Fibroblast of villous mesenchyme (primary cell): ENCODE data around the gene GMPPA. TPM values are rescaled to one million over a fixed set of nuclear protein-coding genes. Genes with fewer than 3 reads are reported as not detected.

ENCODE experiments used
- DNase-seq: peaks from one replicate; pipeline ENCODE4 v3.0.0-alpha.2; 2010; ENCODE audit warnings: low read depth
- H3K4me3 ChIP-seq: 2 replicates; pipeline ENCODE4 v1.5.1; 2011; ENCODE audit warnings: low read depth, mild to moderate bottlenecking, low read length
- total RNA-seq: library from RNA; depleted of rRNA; stranded (reverse); fragments of >200 nt; gene quantifications from 2 replicates; pipeline ENCODE4 v1.2.3, GENCODE V29; 2012
- TF ChIP-seq, protein P1 (sequence below): IDR thresholded peaks from 2 replicates; pipeline ENCODE4 v1.5.1; 2012; ENCODE audit warnings: low read depth, mild to moderate bottlenecking, low read length; ENCODE audit not compliant: insufficient read depth

The GMPPA gene
- total RNA-seq, 1 donor, result 60.9 TPM

- no peak overlapping the region for H3K4me3 ChIP-seq
- TF ChIP-seq, protein P1, sequence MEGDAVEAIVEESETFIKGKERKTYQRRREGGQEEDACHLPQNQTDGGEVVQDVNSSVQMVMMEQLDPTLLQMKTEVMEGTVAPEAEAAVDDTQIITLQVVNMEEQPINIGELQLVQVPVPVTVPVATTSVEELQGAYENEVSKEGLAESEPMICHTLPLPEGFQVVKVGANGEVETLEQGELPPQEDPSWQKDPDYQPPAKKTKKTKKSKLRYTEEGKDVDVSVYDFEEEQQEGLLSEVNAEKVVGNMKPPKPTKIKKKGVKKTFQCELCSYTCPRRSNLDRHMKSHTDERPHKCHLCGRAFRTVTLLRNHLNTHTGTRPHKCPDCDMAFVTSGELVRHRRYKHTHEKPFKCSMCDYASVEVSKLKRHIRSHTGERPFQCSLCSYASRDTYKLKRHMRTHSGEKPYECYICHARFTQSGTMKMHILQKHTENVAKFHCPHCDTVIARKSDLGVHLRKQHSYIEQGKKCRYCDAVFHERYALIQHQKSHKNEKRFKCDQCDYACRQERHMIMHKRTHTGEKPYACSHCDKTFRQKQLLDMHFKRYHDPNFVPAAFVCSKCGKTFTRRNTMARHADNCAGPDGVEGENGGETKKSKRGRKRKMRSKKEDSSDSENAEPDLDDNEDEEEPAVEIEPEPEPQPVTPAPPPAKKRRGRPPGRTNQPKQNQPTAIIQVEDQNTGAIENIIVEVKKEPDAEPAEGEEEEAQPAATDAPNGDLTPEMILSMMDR, result no peak
- DNase-seq, result no peak
These were observed 35.4 kb downstream of the GMPPA start for GRCh38 chr2:219533930-219534661.

- TF ChIP-seq, protein P1, result no peak
- no peak for DNase-seq
These were observed 37.7 kb downstream of the GMPPA start for GRCh38 chr2:219536425-219536824.

DNA sequence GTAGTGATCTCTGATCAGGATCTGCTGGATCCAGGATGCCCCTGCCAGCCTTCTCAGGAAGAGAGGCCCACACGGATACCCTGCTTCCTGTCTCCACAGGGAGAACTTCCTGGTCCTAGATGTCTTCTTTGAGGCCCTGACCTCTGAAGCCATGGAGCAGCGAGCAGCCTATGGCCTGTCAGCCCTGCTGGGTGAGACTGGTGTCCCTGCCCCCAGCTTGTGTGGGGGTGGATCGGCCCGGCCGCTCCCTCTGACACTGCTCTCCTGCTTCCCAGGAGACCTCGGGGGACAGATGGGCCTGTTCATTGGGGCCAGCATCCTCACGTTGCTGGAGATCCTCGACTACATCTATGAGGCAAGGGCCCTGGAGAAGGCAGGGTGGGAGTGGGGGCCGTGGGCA lies 38.3 kb downstream of the GMPPA start:
- no peak for DNase-seq

More at GRCh38 chr2:219536425-219536824, 37.7 kb downstream of the GMPPA start:
- no peak overlapping the region for H3K4me3 ChIP-seq

DNA sequence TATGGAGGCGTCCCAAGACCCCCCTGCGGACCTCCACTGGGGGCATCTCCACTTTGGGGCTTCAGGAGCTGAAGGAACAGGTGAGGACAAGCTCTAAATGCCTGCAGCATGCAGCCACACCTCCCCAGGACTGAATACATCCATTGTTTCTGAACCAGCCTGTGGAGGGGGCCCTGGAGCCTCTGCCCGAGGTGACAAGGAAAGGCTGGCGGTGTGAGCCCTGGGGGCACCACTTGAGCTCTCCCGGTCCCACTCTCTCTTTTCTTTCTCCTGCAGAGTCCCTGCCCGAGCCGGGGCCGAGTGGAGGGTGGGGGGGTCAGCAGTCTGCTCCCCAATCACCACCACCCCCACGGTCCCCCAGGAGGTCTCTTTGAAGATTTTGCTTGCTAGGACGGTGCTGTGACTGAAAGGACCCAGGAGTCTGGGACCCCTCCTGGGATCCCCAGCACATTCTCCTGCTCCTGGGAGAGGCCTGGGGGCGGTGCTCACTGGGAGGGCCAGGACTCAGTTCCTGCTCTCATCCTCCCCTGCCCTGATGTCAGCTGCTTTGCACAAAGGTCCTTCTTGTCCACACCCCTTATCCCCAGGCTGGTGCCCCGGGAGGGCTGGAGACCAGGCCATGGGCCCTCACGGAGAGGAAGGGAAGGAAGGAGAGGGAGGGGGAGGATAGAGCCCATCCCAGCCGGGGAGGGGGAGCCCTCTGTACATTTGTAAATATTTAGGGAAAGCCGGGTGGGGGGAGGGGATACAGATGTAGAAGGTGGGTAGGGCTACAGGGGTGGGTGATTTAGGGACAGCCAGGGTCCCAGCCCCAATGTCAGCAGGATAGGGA lies 39.2 kb downstream of the GMPPA start:
- TF ChIP-seq, protein P1, result no peak
- H3K4me3 ChIP-seq, result no peak overlapping the region
- DNase-seq, result no peak

More for the DNA sequence above, 38.3 kb downstream of the GMPPA start:
- TF ChIP-seq, protein P1, result no peak
- no peak overlapping the region for H3K4me3 ChIP-seq

DNA sequence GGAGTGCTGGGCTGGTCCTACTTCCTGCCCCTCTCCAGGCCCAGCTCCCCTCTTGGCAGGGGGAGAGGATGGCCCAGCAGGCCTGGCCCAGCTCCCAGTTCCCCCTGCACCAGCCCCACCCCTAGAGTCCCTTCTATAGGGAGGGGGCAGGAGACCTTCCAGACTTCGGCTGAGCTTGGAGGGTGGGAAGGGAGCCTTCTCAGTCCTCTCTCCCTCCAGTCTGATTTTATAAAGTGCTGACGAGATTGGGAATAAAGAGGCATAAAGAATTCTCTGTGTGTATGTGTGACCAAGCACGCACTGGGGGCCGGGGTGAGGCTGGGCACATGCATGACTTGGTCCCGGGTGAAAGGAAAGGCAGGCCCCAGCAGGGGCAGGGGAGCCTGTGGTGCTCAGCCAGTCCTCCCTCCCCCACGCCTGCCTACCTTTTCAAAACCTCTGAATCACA lies 39.8 kb downstream of the GMPPA start:
- DNase-seq, result no peak
- TF ChIP-seq, protein P1, result no peak
- no peak overlapping the region for H3K4me3 ChIP-seq

- DNase-seq, result no peak
- TF ChIP-seq, protein P1, result no peak
- H3K4me3 ChIP-seq, result no peak overlapping the region
These were observed 40.5 kb downstream of the GMPPA start for GRCh38 chr2:219538956-219539788.
